NB4 (cell line): ENCODE measurements around the gene TIFAB.

Source experiments
- POLR2A ChIP-seq: IDR thresholded peaks from 2 replicates; pipeline ENCODE4 v1.6.1; 2011; ENCODE audit warnings: mild to moderate bottlenecking; ENCODE audit not compliant: insufficient read length; ENCODE audit errors: extremely low read depth
- TF ChIP-seq, protein P1 (sequence below): IDR thresholded peaks from one replicate; pipeline ENCODE4 v1.5.1; 2012; ENCODE audit warnings: low read depth, low read length

DNA sequence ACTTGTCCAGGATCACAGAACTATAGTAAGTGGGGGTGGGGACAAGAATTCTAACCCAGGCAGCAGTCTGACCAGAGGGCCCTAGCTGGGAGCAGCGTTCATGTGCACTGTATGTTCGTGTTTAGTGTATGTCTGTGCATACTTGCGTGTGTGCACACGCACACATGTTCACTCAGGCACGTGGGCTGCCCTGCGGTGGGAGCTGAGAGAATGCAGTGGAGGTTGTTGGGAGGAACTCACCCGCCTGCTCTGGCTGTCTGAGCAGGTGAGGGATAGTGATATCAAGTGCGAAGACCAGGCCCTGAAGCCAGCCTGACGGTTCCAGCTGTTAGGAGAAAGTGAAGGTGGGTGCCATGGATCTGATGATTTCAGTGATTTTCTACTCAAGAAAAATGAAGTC, 5.9 kb downstream of the TIFAB start:
- TF ChIP-seq, protein P1, sequence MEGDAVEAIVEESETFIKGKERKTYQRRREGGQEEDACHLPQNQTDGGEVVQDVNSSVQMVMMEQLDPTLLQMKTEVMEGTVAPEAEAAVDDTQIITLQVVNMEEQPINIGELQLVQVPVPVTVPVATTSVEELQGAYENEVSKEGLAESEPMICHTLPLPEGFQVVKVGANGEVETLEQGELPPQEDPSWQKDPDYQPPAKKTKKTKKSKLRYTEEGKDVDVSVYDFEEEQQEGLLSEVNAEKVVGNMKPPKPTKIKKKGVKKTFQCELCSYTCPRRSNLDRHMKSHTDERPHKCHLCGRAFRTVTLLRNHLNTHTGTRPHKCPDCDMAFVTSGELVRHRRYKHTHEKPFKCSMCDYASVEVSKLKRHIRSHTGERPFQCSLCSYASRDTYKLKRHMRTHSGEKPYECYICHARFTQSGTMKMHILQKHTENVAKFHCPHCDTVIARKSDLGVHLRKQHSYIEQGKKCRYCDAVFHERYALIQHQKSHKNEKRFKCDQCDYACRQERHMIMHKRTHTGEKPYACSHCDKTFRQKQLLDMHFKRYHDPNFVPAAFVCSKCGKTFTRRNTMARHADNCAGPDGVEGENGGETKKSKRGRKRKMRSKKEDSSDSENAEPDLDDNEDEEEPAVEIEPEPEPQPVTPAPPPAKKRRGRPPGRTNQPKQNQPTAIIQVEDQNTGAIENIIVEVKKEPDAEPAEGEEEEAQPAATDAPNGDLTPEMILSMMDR, result no peak
- TF ChIP-seq POLR2A, result no peak
